ENCODE results near the gene RBM44.
"Not testable (repeated sequence)": the region's sequence is repeated elsewhere in the genome, so short reads cannot be mapped to it uniquely, and the experiment has no call there.

RBM44 gene

DNA sequence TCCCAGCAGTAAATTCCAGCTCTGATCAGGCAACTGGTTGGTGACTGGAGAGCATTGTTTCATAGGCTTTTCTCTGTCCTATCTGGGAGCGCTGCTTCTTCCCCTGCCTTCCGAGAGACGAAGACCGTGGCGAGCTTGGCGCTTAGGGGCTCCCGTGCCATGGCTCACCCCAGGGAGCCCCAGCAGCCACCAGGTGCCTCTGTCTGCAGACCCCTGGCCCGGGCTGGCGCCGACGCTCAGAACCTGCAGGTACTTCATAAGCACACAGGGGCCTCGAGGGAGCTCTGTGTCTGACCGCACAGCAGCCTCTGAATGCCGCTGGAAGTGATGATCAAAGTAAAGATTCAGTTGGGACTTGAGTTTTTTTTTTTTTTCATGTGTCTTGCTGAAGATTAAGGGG, 19.1 kb upstream of the RBM44 start:
- DNase-seq, result no peak

DNA sequence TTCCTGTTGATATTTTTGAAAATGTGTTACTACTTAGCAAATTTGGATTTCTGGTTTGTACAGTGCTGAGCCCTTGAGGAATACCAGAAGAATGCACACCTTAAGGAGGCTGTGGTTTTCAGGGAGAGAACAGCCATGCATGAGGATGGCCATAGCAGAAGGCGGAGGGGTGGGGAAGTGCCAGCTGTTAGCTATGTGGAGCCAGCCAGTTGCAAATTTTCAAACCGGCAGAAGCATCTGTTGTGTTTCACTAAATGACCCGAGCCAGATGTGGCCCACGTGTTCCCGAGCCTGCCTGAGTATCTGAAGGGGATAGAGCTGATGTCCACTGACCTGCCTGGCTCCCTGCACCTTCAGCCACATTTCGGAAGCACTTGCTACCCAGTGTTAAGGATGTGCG, 16.4 kb upstream of the RBM44 start:
- DNase-seq, result no peak

DNA sequence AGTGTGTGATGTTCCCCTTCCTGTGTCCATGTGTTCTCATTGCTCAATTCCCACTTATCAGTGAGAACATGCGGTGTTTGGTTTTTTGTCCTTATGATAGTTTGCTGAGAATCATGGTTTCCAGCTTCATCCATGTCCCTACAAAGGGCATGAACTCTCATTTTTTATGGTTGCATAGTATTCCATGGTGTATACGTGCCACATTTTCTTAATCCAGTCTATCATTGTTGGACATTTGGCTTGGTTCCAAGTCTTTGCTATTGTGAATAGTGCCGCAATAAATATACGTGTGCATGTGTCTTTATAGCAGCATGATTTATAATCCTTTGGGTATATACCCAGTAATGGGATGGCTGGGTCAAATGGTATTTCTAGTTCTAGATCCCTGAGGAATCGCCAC, 14.9 kb upstream of the RBM44 start:
- not testable (repeated sequence) for DNase-seq

DNA sequence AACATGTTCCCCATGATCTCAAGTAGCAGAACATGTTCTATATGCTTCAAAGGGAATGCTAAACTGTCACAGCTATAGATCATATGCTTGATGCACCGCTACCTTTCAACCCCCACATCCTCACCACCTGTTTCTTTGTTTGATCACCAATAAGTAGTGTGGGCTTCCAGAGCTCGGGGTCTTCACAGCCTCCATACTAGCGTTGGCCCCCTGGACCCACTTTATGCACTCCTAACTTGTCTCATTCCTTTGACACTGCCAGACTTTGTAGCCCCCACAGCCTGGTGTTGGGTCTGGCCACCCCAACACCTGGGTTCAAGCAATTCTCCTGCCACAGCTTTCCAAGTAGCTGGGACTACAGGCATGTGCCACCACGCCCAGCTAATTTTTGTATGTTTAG, 11.6 kb upstream of the RBM44 start:
- no peak for DNase-seq

DNA sequence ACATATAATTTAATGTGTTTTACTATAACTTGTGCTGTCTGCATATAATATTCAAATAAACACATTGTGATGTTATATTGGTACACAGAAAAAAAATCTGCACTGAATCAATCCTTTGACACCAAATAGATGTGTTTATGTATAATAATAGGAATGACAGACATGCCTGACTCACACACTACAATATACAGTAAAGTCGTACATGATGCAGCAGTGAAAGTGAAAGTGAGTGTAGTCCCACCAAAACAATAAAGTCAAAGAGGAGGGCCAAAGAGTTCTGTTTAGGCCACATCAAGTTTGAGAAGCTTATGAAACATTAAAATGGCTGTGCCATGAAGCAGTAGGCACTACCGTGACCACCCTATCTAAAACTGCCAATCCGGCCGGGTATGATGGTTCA, 8.2 kb upstream of the RBM44 start:
- no peak for DNase-seq

DNA sequence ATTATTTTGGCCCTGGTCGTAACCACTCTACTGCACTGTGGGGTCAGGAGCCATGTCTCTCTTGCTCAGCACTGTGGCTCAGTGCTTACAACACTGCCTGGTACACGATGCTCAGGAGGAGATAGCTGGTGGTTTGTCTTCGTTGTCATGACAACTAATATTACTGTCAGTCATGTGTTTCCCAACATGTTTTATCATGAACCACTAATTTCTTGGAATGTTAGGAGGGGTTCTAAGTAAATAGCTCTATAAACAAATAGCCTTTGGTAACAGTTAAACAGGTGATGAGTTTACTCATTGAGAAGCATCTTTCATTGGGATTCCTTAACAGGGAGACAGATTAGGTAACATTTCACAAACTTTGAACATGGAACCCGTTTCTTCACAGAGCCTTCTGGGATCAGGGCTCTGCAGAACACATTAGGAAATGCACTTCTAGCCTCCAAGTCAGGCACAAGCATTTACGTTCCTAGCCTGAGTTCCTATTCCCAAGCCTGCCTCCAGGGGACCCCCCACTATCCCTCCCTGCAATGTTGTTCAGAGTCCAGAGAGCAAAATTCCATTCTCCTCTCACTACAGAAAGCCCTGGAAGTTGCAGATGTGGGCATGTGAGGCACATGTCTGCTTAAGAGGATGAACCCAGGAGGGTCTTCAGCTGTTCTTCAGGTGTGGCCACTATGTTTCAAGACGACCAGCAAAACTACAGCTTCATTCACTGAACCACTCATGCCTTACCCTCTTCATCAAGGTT, 6.4 kb upstream of the RBM44 start:
- no peak for DNase-seq

DNA sequence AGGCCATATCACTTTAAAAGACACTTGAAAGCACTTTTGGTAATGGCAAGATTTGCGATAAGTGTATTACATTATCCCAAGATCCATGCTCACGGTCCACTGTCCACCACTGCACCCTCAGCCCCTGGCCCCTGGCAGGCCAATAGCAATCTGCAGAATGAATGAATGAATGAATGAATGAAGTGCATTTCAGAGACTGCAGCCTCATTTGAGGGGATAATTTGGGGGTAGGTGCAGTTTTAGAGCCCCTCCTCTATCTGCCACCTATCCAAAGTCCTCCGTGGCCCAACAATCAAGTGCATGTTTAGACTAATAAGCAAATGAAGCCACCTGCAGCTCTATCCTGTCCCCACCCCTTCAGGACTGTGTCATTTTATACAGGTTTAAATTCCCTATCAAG, 1.3 kb upstream of the RBM44 start:
- no peak for DNase-seq

DNA sequence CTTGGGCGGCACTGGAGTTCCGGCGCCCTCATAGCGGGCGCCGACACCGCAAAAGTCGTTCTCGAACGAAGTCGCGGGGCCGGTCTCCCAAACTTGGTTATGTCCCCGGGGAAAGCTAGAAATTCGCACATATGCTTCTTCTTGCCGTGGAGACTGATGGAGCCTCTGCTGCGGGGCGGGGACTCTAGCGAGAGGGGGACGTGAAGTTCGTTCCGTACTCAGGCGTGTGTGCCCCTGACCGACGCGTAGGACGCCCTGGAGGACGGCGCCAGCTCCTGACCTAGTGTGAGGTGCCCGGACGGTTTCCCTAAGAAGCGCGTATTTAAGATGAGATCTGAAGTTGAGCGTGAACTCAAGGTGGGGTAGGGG, 465 bp downstream of the RBM44 start:
- no peak for DNase-seq

DNA sequence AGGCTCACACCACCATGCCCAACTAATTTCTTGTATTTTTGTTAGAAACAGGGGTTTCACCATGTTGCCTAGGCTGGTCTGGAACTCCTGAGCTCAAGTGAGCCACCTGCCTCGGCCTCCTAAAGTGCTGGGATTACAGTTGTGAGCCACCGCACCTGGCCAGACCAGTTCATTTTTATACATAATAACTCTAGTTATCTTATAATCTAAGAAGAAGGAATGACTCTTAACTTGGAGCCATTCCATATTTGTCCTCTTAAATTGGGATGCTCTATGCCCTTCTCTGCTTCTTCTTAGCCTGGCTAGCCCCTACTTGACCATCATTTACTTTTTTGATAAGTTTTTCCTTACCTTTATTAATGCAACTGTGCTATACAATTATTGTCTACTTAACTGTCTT, 2.9 kb downstream of the RBM44 start:
- DNase-seq, result no peak

DNA sequence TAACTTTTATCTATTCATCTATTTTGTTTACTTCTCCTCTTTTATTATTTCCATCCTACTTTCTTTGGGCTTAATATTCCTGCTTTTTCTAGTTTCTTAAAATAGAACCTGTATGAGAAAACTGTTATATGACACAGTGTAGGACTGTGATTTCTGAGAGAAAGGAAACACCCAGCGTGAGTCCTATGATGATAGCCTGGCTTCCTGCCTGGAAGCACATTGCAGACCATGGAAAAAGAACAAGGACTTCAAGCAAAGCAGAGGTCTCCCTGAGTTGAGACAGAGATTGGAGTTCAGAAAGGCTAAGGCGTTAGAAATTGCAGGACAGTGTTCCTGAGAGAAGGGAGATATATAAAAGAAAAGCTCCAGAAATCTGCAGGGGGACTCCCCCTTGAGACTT, 7.8 kb downstream of the RBM44 start:
- DNase-seq, result no peak

DNA sequence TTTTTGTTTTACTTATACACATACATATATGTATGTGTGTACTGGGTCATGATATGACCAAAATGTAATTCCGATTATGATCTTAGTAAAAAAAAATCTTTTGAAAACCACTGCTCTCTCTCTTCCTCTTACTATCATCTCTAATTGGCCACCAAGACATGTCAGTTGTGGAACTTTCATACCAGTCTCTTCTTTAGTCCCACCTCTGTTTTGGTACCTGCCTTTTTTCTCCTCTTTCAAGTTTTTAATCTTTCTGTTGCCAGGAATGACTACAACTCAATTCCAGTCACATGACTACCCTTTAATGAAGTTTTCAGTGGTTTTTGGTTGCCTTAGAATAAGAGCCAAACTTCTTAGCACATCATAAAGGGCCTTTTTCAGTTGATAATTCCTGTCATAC, 17.1 kb downstream of the RBM44 start:
- DNase-seq, result no peak

DNA sequence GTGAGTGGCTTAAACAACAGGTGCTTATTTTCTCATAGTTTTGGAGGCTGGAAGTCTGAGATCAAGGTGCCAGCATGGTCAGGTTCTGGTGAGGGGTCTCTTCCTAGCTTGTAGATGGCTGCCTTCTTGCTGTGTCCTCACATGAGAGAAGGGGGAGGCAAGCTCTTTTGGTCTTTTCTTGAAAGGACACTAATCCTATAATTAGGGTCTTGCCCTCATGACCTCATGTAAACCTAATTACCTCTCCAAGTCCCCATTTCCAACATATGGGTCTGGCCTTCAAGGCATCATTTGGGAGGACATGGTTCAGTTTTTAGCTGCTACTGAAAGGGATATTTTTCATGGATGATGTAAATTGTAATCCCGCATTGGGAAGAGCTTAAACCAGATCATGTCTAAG, 18.0 kb downstream of the RBM44 start:
- no peak for DNase-seq

DNA sequence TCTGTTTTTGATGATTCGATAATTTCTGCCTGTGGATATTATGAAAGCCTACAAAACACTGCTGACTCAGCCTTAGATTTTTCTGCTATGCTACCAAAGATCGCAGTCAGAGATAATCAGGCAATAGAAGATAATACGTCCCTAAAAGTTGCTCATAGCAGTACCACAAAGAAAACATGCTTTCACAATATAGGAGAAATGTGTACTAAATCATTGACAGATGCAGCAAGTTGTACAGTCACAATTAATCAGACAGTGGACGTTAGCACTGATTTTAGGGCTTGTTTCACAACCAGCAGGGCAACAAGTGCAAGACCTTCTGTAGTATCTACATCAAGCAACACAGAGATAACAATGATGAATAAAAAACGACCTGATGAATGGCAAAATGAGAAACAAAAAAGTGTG, 19.5 kb downstream of the RBM44 start:
- no peak for DNase-seq

DNA sequence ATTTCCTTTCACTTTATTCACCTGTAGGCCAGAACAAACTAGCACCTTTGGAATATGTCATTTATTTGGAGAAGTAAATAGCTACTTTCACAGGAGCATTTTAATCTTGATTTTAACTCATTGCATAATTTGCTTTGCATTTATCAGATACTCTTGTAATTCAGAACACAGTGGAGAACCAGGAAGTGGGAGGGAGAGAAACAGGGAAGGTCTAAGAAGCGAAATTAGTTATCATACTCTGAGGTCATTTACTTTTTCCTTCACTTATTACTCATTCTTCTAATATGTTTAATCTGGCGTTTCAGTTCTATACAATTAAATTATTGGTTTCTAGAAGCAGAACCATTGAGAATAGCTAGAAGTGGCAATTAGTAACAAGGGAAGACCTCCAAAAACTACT, 20.7 kb downstream of the RBM44 start:
- no peak for DNase-seq

DNA sequence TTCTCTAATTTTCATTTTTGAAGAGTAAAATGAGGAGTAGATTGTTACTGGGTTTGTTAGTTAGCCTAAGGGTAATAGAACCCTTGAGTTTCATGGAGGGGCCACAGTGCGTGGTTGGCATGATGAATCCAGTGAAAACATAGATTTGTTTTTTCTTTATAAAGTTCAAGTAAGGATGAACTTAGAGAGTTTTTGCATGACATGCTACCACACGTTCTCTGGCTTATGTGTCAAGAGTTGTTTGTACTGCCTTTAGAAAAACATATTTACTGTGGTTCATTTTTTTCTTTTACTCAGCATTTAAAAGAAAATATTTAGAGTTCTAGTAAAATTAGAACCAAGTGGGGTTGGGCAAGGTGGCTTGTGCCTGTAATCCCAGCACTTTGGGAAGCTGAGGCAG, 21.8 kb downstream of the RBM44 start:
- no peak for DNase-seq

DNA sequence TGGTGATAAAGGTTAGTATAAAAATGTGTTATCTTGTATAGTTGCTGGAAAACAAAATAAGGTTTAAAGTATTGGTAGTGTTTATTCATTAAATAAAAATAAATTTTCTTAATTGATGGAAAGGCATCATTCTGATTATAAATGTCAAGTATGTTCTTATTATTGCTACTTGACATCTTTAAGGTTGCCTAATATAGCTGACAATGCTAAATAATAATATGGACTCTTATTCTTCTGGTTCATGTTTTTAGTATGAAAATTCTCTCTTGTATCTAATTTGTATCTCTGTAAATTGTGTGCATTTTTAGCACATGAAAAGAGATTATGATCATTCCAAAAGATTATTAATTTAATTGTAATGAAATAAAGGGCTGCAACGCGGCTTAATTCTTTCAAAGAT, 25.0 kb downstream of the RBM44 start:
- DNase-seq, result no peak

DNA sequence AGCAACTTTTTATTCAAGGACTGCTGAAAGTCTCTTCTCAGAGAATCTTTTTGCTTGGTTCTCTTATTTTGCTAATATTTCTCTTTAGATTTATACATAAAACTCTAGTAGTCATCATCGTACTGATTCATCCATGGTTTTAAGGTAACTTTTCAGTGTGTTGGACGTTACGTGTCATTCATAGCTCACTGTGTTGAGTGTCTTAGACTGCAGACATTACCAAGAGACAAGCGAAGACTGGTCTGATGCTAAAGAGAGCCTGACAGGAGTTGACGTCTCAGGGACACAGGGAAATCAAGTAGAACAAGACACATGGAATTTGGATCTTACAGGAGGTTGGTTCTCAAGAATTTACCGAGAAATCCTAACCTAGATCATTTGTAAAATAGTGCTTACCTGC, 25.5 kb downstream of the RBM44 start:
- DNase-seq, result no peak

DNA sequence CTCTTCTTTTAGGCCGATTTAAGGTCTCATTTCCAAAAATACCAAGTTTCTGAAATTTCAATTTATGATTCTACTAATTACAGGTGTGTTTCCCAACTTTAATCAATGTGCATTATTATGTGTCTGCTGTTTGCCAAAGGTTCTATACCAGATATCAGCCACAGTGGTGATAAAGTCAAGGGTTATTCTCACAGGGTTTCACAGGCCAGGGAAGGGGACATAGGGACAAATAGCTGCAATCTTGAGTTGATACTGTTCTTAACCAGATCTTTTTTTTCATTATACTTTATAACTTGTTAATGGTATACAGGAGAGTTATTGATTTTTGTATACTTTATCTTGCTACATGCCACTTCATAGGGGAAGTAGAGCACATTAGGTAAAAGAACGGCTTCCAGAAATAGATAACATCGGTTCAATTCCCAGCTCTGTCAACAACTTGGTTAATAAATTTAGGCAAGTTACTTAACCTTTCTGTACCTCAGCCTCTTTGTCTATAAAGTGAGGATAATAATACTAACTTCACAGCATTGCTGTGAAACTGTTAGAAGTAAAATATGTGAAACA, 28.9 kb downstream of the RBM44 start:
- no peak for DNase-seq

DNA sequence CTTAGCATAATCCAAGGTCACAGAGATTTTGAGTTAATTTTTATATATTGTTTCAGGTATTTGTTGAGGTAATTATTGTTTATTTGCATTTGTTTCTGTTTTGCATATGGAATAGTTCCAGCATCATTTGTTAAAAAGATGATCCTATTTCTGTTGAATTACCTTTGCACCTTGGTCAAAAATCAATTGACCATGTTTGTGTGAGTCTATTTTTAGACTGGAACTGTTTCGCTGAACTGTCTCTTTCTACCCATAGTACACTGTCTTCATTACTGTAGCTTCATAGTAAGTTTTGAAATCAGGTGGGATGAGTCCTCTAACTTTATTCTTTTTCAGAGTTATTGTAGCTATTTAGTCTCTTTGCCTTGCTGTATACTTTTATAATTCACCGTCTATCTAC, 31.9 kb downstream of the RBM44 start:
- no peak for DNase-seq

DNA sequence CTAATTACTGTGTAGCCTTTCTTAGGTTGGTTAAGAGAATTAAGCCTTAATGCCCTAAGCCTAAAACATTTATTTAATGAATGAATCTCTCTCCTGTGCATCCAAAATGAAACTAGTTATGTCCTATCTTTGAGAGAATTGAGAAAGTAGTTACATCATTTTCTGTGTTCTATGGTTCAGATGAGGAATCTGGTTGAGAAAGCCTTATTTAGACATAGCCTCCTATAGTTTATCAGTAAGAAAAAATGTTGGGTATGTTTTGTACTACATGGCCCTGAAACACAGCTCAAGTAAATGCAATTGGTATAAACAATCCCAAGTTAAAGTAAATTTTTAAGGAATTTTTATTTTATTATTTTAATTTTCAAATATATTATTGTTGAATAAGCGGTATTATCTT, 35.0 kb downstream of the RBM44 start:
- DNase-seq, result no peak

DNA sequence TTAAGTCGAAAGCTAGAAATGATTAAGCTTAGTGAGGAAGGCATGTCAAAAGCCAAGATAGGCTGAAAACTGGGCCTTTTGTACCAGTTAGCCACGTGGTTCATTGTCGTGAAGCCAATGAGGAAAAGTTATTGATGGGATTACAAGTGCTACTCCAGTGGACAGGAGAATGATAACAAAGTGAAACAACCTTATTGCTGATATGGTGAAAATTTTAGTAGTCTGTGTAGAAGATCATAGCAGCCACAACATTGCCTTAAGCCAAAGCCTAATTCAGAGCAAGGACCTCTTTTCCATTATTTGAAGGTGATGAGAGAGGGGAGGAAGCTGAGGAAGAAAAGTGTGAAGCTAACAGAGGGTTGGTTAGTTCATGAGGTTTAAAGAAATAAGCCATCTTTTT, 36.8 kb downstream of the RBM44 start:
- DNase-seq, result no peak

DNA sequence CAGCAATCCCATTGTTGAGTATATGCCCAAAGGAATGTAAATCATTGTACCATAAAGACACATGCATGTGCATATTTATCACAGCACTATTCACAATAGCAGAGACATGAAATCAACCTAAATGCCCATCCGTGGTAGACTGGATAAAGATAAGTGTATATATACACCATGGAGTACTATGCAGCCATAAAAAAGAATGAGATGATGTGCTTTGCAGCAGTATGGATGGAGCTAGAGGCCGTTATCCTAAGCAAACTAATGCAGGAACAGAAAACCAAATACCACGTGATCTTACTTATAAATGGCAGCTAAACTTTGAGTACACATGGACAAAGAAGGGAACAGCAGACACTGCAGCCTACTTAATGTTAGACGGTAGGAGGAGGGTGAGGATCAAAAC, 42.5 kb downstream of the RBM44 start:
- no peak for DNase-seq

DNA sequence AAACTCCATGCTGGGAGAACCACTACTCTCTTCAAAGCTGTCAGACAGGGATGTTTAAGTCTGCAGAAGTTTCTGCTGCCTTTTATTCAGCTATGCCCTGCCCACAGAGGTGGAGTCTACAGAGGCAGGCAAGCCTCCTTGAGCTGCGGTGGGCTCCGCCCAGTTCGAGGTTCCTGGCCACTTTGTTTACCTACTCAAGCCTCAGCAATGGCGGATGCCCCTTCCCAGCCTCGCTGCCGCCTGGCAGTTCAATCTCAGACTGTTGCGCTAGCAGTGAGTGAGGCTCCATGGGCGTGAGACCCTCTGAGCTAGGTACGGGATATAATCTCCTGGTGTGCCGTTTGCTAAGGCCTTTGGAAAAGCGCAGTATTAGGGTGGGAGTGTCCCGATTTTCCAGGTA, 50.4 kb downstream of the RBM44 start:
- not testable (repeated sequence) for DNase-seq

DNA sequence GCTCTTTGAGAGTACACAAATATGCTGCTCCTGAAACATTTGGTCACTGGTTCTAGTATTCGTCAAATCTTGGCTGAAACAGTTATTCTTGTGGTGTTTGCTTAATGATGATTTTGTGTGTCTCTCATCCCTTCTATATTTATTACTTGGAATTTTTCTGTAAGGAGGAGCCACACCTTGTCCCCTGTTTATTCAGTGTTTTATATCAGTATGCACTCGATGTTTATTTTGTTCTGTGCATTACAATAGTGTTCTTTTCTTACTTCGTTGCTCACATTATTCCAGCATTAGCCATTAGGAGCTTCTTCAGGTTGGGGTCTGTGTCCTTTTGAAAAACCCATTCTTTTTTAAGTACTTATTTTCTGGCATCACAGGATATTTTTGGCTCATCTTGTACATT, 55.7 kb downstream of the RBM44 start:
- no peak for DNase-seq

DNA sequence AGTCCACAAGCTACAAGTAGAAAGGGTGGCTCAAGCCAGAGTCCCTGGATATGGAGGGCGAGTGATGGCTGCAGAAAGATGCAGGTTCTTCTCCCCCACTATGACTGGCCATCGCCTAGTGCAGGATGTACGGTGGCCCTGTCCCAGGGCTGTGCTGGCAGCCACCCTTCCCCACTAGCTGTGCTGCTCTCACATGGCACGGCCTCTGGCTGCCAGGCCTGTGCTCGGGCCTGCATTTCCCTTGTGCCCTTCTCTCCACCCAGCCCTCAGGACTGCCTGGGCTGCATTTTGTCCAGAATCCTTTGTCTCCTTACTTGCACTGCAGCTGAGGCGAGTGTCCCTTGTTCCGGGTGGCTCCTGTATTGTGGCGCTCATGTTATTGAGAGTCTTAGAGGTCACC, 59.2 kb downstream of the RBM44 start:
- no peak for DNase-seq
